Measurements from ENCODE around the gene GSTT4.
"Not testable (repeated sequence)": the region's sequence is repeated elsewhere in the genome, so short reads cannot be mapped to it uniquely, and the experiment has no call there.

- not testable (repeated sequence) for TF ChIP-seq ELF4 (CRISPR knock-in tag; IDR thresholded peaks at IDR 0.05; ENCODE audit: borderline replicate concordance); ZNF251 (CRISPR knock-in tag; IDR thresholded peaks at IDR 0.05); ZSCAN30 (CRISPR knock-in tag; IDR thresholded peaks at IDR 0.05); TEAD2 (CRISPR knock-in tag; IDR thresholded peaks at IDR 0.05); STAG1 (CRISPR knock-in tag; IDR thresholded peaks at IDR 0.05); MXI1 (IDR thresholded peaks at IDR 0.05; ENCODE audit: borderline replicate concordance, low read depth, low read length); ZNF589 (CRISPR knock-in tag; conservative IDR thresholded peaks at IDR 0.05); PHF21A (CRISPR knock-in tag; IDR thresholded peaks at IDR 0.05)
- TF ChIP-seq, protein P1, sequence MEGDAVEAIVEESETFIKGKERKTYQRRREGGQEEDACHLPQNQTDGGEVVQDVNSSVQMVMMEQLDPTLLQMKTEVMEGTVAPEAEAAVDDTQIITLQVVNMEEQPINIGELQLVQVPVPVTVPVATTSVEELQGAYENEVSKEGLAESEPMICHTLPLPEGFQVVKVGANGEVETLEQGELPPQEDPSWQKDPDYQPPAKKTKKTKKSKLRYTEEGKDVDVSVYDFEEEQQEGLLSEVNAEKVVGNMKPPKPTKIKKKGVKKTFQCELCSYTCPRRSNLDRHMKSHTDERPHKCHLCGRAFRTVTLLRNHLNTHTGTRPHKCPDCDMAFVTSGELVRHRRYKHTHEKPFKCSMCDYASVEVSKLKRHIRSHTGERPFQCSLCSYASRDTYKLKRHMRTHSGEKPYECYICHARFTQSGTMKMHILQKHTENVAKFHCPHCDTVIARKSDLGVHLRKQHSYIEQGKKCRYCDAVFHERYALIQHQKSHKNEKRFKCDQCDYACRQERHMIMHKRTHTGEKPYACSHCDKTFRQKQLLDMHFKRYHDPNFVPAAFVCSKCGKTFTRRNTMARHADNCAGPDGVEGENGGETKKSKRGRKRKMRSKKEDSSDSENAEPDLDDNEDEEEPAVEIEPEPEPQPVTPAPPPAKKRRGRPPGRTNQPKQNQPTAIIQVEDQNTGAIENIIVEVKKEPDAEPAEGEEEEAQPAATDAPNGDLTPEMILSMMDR (CRISPR knock-in tag; IDR thresholded peaks at IDR 0.05) = not testable (repeated sequence)
These were observed 30.4 kb downstream of the GSTT4 start for GRCh38 chr22:23974836-23975352.

Data from HepG2 (cell line).